RWPE1 (cell line): ENCODE data around the gene FAR2.
A peak's percentile ranks its signal among the peaks of the same experiment; 100 is the strongest.
"Not testable (repeated sequence)": the region's sequence is repeated elsewhere in the genome, so short reads cannot be mapped to it uniquely, and the experiment has no call there.

Source experiments
- CTCF ChIA-PET: fragments of 350-600 bp; sonication (Branson Sonifier 250); formaldehyde crosslinking; extraction: SDS; loops from one replicate; lab custom pipeline; 2021; lab: Yijun Ruan, JAX
- POLR2A ChIA-PET: fragments of 400-600 bp; formaldehyde crosslinking; extraction: SDS; loops from one replicate; lab custom pipeline; 2020; ENCODE audit warnings: antibody characterized with exemption; ENCODE audit not compliant: low non-redundant PET; lab: Yijun Ruan, JAX
- DNase-seq: peaks from one replicate; pipeline ENCODE4 v3.0.0; 2012; ENCODE audit warnings: low spot score
- H3K27ac ChIP-seq: fragments of 450-650 bp; 2 replicates; pipeline ENCODE4 v1.5.1; 2017
- CTCF ChIP-seq: fragments of 450-650 bp; conservative IDR thresholded peaks from 2 replicates; pipeline ENCODE4 v1.5.1; 2017; ENCODE audit warnings: low read depth, mild to moderate bottlenecking

The FAR2 gene

GRCh38 chr12:29160230-29160629 lies 11.2 kb downstream of the FAR2 start:
- no peak overlapping the region for H3K27ac ChIP-seq
- TF ChIP-seq CTCF: no peak
- DNase-seq: no peak
- ChIA-PET CTCF (no interaction called here), POLR2A (no interaction called here)

- ChIA-PET CTCF (no interaction called here), POLR2A (no interaction called here)
- H3K27ac ChIP-seq: no peak overlapping the region
- TF ChIP-seq CTCF: no peak
- DNase-seq: no peak
Observed at GRCh38 chr12:29163146-29163545, 14.1 kb downstream of the FAR2 start.

- DNase-seq: peak; percentile 81
- H3K27ac ChIP-seq: no peak overlapping the region
- TF ChIP-seq CTCF: no peak
- CTCF ChIA-PET: interaction anchor here (0.6 kb wide), 3 partner anchors 144 to 1226 kb away, joined by 3 read pairs; no protein-coding TSS in a partner anchor
- POLR2A ChIA-PET: no interaction called here
Observed at GRCh38 chr12:29164477-29165393, 15.7 kb downstream of the FAR2 start.

GRCh38 chr12:29167445-29167844 lies 18.4 kb downstream of the FAR2 start:
- no peak for TF ChIP-seq CTCF
- POLR2A ChIA-PET: no interaction called here
- DNase-seq: no peak
- CTCF ChIA-PET: no interaction called here
- no peak overlapping the region for H3K27ac ChIP-seq

GRCh38 chr12:29167988-29168387 lies 18.9 kb downstream of the FAR2 start:
- no peak for DNase-seq
- CTCF ChIA-PET: no interaction called here
- no peak overlapping the region for H3K27ac ChIP-seq
- POLR2A ChIA-PET: no interaction called here
- TF ChIP-seq CTCF: no peak

GRCh38 chr12:29169978-29170377 lies 20.9 kb downstream of the FAR2 start:
- CTCF ChIA-PET, DNase-seq, POLR2A ChIA-PET, H3K27ac ChIP-seq: not testable (repeated sequence)

- CTCF ChIA-PET, POLR2A ChIA-PET, H3K27ac ChIP-seq, DNase-seq: not testable (repeated sequence)
Observed at GRCh38 chr12:29170478-29171084, 21.5 kb downstream of the FAR2 start.
